Natural killer cell (primary cell): ENCODE measurements around the gene CYP3A5. TPM values are rescaled to one million over a fixed set of nuclear protein-coding genes. Genes with fewer than 3 reads are reported as not detected.
A peak's percentile ranks its signal among the peaks of the same experiment; 100 is the strongest.

Source experiments
- ATAC-seq, 3 donors: fragments of 150-1000 bp in 2 of 3; fragments of 200-7000 bp in 1 of 3; cut with Tn5 transposase; 1 replicate in 1 of 3; 2 replicates in 2 of 3; pipeline ENCODE4 v1.10.0; 2021; ENCODE audit warnings: mild to moderate bottlenecking in 2 of 3, moderate library complexity in 2 of 3
- DNase-seq, 2 donors: peaks; one replicate each; pipeline versions ENCODE4 v3.0.0 to v3.0.0-alpha.2; 2013 to 2021; ENCODE audit warnings: mixed read lengths in 1 of 2
- H3K27ac ChIP-seq: one replicate; pipeline ENCODE4 v1.5.1; 2013; ENCODE audit warnings: mild to moderate bottlenecking, low read length
- H3K27me3 ChIP-seq: one replicate; pipeline ENCODE4 v1.6.1; 2013; ENCODE audit warnings: low read length; ENCODE audit not compliant: control insufficient read depth, insufficient read depth
- H3K36me3 ChIP-seq: one replicate; pipeline ENCODE4 v1.6.1; 2013; ENCODE audit warnings: low read length; ENCODE audit not compliant: control insufficient read depth, insufficient read depth
- H3K4me1 ChIP-seq: one replicate; pipeline ENCODE4 v1.6.1; 2013; ENCODE audit warnings: low read length; ENCODE audit not compliant: control insufficient read depth, insufficient read depth
- H3K4me3 ChIP-seq: one replicate; pipeline ENCODE4 v1.5.1; 2013; ENCODE audit warnings: low read length
- H3K9me3 ChIP-seq: one replicate; pipeline ENCODE4 v1.6.1; 2013; ENCODE audit warnings: low read length; ENCODE audit not compliant: control insufficient read depth, insufficient read depth
- H3K27ac Mint-ChIP-seq, 2 donors: one replicate each; pipeline ENCODE4 v1.8.0; 2022; ENCODE audit warnings: mild to moderate bottlenecking in 2 of 2, mixed read lengths in 2 of 2, moderate library complexity in 1 of 2
- H3K27me3 Mint-ChIP-seq, 2 donors: one replicate each; pipeline ENCODE4 v1.8.0; 2022; ENCODE audit warnings: low read depth in 2 of 2, mixed read lengths in 2 of 2
- H3K36me3 Mint-ChIP-seq: one replicate; pipeline ENCODE4 v1.8.0; 2022; ENCODE audit warnings: mixed read lengths
- H3K4me1 Mint-ChIP-seq, 2 donors: one replicate each; pipeline ENCODE4 v1.8.0; 2022; ENCODE audit warnings: mixed read lengths in 2 of 2
- H3K4me3 Mint-ChIP-seq: one replicate; pipeline ENCODE4 v1.8.0; 2022; ENCODE audit warnings: mild to moderate bottlenecking, moderate library complexity, mixed read lengths
- H3K9me3 Mint-ChIP-seq, 2 donors: one replicate each; pipeline ENCODE4 v1.8.0; 2022; ENCODE audit warnings: mixed read lengths in 2 of 2
- WGBS: methylation state at CpG from one replicate; pipeline ENCODE4 v1.1.7; 2013; ENCODE audit warnings: missing lambda C conversion rate; ENCODE audit not compliant: insufficient coverage; 5-methylcytosine and 5-hydroxymethylcytosine counted together
- intact Hi-C: fragments of 100-400 bp; cut with micrococcal nuclease; formaldehyde crosslinking; loops from one replicate; pipeline ENCODE4 v1.14.2; 2022
- total RNA-seq, 4 donors: library from RNA; stranded (reverse); fragments of 120-200 nt in 1 of 4; gene quantifications; one replicate each; pipeline versions ENCODE4 v1.2.3 to v1.2.4, GENCODE V29; 2013 to 2022
- TF ChIP-seq, protein P1 (sequence below): fragments of 200-600 bp; IDR thresholded peaks from one replicate; pipeline ENCODE4 v1.8.0; 2022; ENCODE audit warnings: antibody characterized with exemption

Gene CYP3A5
- total RNA-seq, 3 donors from 2014 or later (not counting 1 experiment from before 2014, with no cell fraction given), result 0.14 TPM; not detected in 2

DNA sequence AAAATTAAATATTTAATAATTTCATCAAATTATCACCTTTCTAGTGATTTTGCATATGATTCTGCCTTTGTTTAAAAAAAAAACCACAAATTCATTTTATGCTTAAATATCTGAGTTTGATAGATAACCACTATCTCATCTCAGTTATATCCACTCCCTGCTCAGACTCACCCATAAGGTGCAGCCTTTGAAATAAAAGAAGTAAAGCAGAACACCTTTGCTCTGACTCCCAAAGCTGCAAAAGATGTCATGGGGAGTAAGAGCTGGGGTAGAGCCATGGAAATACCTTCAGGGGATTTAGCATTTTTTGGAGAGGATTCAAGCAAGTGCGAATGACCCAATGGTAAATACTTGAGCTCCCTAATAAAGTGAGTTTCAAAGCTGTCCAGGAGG, 15.1 kb upstream of the CYP3A5 start:
- 75% methylated on average over 1 of the region's 1 CpG for WGBS
- intact Hi-C loops, result no loop called here
- DNase-seq, result no peak
- Mint-ChIP-seq H3K4me1 (no peaks in the 10 kb centered on the region), H3K4me3 (no peak overlapping the region), H3K36me3 (no peaks in the 10 kb centered on the region), H3K9me3 (peaks cover 0 to 5% of the 10 kb centered on the region in 2 donors), H3K27me3 (peaks cover 0 to 1% of the 10 kb centered on the region in 2 donors), H3K27ac (no peak overlapping the region)
- Histone ChIP-seq H3K4me3 (no peak overlapping the region), H3K36me3 (no peaks in the 10 kb centered on the region), H3K4me1 (no peaks in the 10 kb centered on the region), H3K9me3 (no peaks in the 10 kb centered on the region), H3K27me3 (no peaks in the 10 kb centered on the region), H3K27ac (no peak overlapping the region)
- ATAC-seq, result no peak
- TF ChIP-seq, protein P1, sequence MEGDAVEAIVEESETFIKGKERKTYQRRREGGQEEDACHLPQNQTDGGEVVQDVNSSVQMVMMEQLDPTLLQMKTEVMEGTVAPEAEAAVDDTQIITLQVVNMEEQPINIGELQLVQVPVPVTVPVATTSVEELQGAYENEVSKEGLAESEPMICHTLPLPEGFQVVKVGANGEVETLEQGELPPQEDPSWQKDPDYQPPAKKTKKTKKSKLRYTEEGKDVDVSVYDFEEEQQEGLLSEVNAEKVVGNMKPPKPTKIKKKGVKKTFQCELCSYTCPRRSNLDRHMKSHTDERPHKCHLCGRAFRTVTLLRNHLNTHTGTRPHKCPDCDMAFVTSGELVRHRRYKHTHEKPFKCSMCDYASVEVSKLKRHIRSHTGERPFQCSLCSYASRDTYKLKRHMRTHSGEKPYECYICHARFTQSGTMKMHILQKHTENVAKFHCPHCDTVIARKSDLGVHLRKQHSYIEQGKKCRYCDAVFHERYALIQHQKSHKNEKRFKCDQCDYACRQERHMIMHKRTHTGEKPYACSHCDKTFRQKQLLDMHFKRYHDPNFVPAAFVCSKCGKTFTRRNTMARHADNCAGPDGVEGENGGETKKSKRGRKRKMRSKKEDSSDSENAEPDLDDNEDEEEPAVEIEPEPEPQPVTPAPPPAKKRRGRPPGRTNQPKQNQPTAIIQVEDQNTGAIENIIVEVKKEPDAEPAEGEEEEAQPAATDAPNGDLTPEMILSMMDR, result no peak

DNA sequence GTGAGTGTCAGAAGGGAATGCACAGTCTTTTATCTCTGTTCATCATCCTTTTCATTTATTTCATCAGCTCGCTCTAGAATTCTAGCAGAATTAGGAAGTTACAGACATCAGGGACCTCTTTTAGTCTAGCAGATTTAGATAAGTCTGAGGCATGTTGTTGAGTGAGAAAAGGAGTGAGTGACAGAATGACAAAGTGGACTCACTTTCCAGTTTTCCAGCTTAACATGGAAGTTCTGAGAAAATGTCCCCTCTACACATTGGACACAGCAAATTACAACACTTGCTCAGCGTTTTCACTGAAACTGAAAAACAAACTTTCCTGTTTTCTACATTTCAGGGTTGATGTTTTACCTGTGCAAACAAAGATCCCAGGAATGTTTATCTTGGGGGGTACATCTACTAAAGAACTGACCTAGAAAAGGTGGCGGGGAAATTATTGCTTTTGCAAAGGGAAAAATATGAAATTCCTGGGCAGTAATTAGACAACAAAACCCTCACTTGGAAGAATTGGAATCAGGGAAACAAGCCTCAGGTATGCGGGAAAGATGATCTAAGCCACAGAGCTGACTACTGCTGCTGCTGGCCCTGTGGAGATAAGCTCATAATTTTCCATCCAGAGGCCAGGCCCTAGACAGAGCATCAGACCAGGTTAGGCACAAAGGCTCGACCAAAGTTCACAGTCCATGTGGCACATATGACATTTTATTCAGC, 14.6 kb upstream of the CYP3A5 start:
- 91% methylated on average over 3 of the region's 5 CpGs for WGBS
- intact Hi-C loops, result no loop called here
- no peaks in the 10 kb centered on the region for H3K36me3 Mint-ChIP-seq
- Histone ChIP-seq H3K4me3 (no peak overlapping the region), H3K36me3 (no peaks in the 10 kb centered on the region), H3K9me3 (no peaks in the 10 kb centered on the region), H3K27ac (no peak overlapping the region), H3K27me3 (no peaks in the 10 kb centered on the region), H3K4me1 (no peaks in the 10 kb centered on the region)
- peaks cover 0 to 5% of the 10 kb centered on the region in 2 donors for H3K9me3 Mint-ChIP-seq
- TF ChIP-seq, protein P1, result no peak
- no peaks in the 10 kb centered on the region for H3K27me3 Mint-ChIP-seq
- no peak overlapping the region for H3K27ac Mint-ChIP-seq
- H3K4me3 Mint-ChIP-seq, result no peak overlapping the region
- H3K4me1 Mint-ChIP-seq, result no peaks in the 10 kb centered on the region
- ATAC-seq, result no peak
- no peak for DNase-seq

DNA sequence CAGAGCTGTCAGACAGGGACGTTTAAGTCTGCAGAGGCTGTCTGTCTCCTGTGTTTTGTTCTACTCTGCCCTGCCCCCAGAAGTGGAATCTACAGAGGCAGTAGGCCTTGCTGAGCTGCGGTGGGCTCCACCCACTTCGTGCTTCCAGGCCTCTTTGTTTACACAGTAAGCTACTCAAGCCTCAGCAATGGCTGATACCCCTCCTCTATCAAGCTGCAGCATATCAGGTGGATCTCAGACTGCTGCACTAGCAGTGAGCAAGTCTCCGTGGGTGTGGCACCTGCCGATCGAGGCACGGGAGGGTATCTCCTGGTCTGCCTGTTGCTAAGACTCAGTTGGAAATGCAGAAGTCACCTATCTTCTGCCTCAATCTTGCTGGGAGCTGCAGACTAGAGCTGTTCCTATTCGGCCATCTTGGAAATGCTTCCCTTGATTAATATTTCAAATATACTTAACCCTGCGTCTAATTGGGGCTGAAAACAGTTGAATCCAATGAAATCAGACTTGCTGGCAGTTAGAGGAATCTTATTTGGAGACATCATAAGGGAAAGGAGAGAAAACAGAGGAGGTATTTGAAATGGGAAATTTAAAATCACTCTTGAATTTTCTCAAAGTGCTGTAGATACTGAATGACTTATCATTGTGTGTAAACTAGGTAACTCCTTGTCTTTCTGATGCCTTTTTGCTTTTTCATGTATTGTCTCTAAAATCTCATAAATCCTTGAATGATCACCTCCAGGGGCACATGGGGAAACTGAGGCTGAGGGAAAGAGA, 13.8 kb upstream of the CYP3A5 start:
- H3K27ac Mint-ChIP-seq, result no peak overlapping the region
- H3K27ac ChIP-seq, result no peak overlapping the region
- no peaks in the 10 kb centered on the region for H3K4me1 Mint-ChIP-seq
- intact Hi-C loops, result no loop called here
- H3K4me3 Mint-ChIP-seq, result no peak overlapping the region
- DNase-seq (peak in 1 of 2 donors; percentile 52), ATAC-seq (no peak)
- TF ChIP-seq, protein P1, result no peak
- no peaks in the 10 kb centered on the region for H3K36me3 ChIP-seq
- H3K9me3 ChIP-seq, result no peaks in the 10 kb centered on the region
- H3K27me3 ChIP-seq, result no peaks in the 10 kb centered on the region
- no peak overlapping the region for H3K4me3 ChIP-seq
- no peaks in the 10 kb centered on the region for H3K4me1 ChIP-seq
- 68% methylated on average over 9 of the region's 9 CpGs for WGBS
- H3K9me3 Mint-ChIP-seq, result peaks cover 0 to 7% of the 10 kb centered on the region in 2 donors
- H3K27me3 Mint-ChIP-seq, result peaks cover 0 to 5% of the 10 kb centered on the region in 2 donors
- H3K36me3 Mint-ChIP-seq, result peaks cover 5% of the 10 kb centered on the region
